HG03342 (cell line): ENCODE measurements around the gene TM9SF3.
"Not testable (repeated sequence)": the region's sequence is repeated elsewhere in the genome, so short reads cannot be mapped to it uniquely, and the experiment has no call there.

ENCODE experiments used
- ATAC-seq: cut with Tn5 transposase; IDR thresholded peaks from one replicate; pipeline ENCODE4 v1.9.1; 2021; ENCODE audit warnings: mild to moderate bottlenecking, moderate library complexity; ENCODE audit not compliant: unreplicated experiment

Gene TM9SF3

DNA sequence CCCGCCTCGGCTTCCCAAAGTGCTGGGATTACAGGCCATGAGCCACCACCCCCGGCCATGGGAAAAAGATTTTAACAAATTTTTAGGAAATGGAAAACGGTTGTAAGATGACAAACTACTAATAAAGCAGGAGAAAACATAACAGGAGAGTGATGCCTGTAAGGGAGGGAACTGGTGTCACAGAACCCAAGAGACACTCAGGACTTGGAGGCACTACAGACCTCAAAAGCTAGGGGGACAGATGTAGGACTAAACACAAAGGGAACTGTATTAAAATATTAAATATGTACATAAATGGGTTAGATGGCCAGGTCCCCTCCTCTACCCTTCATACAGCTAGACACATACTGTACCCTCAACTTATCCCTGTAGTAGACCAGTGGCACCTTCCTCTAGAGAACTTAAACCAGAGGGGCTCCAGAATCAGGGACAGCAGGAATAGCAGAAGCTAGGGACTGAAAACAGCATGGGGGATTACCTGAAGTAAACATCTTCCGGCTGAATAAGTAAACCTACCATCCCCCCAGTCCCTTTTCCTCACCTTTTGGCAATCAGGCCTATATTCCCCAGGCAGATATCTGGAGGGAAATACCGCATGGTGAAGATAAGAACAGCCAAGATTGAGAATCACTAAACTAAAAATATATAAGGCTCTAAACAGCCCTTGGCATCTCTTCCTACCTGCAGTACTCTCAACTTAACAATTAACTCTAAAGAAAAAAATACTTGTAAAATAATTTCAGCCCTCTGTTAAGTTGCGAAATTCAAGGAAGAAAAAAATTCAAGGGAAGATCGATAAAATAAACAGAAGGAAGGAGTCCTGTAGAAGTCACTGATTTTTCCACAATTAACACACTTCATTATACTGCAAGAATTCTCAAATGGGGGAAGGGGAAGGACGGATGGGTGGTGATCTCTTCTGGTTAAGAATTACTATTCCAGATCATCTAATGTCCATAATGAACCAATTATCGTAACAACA is 15.5 kb downstream of the TM9SF3 start:
- ATAC-seq, result no peak

DNA sequence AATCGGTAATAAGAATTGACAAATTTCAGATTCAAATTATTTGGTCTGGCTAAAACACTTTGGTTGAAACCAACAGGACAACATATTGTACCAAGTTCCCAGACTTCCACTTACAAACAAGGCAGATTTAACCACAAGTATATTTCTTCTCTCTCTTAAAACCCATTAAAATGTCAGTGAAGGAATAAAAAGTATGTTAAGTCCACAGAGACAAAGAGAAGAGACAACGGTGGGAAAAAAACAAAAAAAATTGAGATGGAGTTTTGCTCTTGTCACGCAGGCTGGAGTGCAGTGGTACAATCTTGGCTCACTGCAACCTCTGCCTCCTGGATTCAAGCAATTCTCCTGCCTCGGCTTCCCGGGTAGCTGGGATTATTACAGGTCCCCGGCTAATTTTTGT is 16.3 kb downstream of the TM9SF3 start:
- no peak for ATAC-seq

- ATAC-seq, result no peak
Observed at GRCh38 chr10:96568402-96568801, 18.4 kb downstream of the TM9SF3 start.

GRCh38 chr10:96565774-96566173 is 21.0 kb downstream of the TM9SF3 start:
- no peak for ATAC-seq

DNA sequence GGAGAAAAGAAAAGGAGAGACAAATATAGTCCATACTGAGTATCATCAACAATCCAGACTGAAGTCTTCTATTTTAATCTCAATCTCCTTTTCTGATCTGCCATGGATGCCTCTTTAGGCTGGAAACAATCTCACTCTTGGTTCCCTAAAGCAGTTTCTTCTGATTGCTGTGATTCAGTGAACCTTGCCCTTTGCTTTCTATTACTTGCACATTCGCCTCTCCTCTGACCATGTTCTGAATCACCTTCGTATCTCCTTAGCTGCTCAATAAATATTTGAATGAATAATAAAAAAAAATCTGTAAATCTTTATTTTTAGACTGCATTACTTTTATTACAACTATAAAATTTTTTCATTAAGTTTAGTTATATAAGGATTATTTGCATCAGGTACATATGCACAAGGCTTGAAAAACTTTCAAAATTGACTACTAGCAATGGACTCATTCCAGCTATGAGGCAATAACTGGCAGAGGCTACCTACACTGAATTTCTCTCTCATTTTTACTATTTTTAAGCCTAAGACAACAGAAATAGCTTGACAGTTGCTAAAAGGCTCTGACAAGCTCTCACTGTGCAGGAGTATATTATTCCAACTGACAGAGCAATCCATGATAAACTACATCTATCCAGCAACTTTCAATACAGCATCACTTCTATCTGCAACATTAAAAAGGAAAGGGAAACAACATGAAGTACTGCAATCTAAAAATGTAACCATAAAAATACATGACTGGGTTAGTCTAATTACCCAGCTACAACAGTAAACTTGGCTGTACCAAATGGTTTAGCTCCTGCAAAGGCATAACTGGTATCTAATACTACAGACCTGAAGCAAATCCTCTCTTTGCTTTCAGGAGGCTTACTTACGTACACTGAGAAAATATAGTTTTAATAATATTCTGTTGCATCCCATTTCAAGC is 25.6 kb downstream of the TM9SF3 start:
- no peak for ATAC-seq

- ATAC-seq, result no peak
Observed at GRCh38 chr10:96560489-96560888, 26.3 kb downstream of the TM9SF3 start.

DNA sequence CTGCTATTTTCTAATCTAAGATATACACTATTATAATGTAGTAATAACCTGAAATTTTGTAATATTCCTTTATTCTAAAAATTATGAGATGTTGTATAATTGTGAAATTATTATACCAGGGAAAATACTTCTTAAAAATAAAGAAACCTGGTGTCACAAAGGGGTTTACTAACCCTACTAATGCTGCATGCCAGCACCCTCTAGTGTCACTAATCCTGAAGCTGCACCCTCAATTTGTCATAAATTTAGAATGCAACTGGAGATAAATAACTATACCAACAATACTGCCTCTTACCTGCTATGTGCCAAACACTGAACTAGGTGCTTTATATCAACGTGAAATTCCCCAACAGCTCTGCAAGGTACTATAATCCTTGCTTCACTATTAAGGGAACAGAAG is 30.8 kb downstream of the TM9SF3 start:
- ATAC-seq, result no peak

GRCh38 chr10:96555330-96555729 is 31.5 kb downstream of the TM9SF3 start:
- no peak for ATAC-seq

- no peak for ATAC-seq
Observed at GRCh38 chr10:96548589-96548988, 38.2 kb downstream of the TM9SF3 start.

DNA sequence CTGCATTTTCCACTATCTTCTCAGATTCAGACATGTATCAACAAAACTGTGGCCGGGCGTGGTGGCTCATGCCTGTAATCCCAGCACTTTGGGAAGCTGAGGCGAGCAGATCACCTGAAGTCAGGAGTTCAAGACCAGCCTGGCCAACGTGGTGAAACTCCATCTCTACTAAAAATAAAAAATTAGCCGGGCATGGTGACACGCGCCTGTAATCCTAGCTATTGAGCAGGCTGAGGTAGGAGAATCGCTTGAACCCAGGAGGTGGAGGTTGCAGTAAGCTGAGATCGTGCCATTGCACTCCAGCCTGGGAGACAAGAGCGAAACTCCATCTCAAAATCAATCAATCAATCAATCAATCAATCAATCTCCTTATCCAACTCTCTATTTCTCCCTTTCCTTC is 41.3 kb downstream of the TM9SF3 start:
- not testable (repeated sequence) for ATAC-seq

DNA sequence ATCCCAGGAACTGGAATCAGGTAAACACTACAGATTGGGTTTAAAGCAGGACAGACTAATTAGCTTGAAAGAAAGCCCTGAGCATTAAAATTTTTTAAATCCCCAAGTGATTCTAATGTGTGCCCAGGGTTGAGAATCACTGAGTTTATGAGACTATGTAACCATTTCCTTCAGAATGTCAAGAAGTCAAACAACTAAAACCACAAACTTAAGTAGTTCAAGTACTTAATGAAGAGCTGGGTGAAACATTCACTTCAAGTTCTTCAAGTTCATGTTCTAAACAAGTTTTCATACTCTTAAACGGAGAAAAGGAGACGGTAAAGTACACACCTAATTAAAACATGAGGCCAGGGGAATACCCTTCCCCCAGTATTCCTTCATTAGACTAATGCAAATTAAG is 44.9 kb downstream of the TM9SF3 start:
- ATAC-seq, result no peak

DNA sequence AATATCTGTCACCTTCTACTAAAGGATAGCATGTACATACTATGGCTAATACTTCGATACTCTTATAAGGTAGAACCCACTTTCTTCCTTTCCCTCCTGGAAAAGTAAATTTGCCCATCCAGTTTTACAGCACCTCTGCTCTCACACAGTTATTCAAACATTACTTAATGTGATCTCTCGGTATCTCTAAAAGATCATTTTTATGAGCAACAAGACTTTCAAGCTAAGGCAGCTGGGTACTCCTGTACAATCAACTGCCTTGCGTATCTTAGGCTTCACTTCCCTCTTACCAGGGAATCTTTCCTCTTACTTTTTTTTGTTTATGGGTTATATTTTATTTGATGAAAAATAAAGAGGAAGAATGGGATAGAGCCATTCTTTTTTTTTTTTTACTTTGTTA is 46.6 kb downstream of the TM9SF3 start:
- no peak for ATAC-seq

DNA sequence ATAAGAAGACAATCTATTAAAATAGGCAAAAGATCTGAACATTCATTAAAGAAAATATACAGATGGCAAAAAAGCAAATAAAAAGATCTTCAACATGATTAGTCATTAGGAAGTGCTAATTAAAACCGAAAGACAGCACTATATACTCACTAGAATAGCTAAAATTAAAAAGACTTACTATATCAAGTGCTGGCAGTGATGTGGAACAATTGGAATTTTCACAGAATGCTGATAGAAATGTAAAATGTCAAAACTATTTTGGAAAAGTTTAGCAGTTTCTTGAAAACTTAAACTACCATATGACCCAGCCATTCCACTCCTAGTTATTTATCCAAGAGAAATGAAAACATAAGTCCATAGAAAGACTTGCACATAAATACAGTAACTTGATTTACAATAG is 48.1 kb downstream of the TM9SF3 start:
- ATAC-seq, result no peak

GRCh38 chr10:96536129-96536528 is 50.7 kb downstream of the TM9SF3 start:
- no peak for ATAC-seq

DNA sequence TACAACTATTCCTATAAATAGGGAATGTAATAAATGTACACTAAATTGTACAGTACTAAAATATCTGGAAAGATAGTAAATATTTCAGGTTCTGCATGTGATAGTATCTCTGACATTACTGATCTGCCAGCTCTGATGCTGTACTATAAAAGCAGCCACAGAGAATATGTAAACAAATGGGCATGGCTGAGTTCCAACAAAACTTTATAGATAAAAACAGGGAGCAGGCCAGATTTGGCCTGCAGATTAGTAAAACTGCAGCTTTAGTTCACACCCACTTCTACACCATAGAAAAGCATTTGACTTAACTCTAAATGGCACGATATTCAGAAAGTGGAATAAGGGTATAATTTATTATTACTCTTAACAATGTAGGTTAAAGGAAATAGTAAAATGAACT is 54.3 kb downstream of the TM9SF3 start:
- ATAC-seq, result no peak

DNA sequence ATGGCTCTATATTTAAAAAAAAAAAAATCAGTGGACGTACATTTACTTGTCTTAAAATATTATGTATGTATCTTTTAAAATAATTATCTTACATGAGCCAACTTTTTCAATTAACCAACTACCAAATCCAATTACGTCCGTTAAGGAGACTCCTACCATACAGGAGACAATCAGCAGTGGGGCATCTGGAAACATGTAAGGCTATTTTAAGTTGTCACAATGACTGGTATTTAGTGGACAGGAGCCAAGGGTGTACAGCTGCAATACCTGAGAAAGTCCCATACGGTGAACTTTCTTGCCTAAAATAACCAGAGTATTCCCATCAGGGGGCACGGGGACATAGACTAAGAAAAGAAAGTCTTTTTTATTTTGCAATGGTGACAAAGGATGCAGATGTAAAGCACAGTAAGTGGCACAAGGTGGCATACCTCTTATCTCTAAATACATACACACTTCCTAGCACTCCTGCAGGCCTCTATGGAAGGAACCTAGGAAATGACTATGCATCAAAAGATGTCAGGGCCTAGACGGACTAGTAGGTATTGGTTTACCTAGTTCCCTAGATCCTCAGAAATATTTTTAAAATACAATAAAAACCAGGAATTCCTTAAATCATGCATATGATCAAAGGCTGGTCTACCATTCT is 57.1 kb downstream of the TM9SF3 start:
- ATAC-seq, result no peak

DNA sequence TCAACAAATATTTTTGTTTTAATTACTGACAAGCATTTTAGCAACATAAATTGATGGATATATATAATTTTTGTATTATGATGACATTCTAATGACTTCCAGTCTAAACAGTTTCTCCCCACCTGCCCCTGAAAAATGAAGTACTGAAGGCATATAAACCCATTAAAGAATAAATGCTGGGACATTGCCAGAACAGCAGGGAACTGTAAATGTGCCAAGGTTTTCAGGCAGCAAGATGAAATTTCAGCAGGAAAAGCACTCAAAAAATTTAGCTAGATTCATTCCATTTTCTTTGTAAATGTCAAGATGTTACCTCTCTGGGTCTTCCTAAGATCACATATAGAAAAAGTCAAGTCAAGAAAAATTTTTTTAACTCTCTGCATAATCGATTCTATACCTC is 62.1 kb downstream of the TM9SF3 start:
- no peak for ATAC-seq

DNA sequence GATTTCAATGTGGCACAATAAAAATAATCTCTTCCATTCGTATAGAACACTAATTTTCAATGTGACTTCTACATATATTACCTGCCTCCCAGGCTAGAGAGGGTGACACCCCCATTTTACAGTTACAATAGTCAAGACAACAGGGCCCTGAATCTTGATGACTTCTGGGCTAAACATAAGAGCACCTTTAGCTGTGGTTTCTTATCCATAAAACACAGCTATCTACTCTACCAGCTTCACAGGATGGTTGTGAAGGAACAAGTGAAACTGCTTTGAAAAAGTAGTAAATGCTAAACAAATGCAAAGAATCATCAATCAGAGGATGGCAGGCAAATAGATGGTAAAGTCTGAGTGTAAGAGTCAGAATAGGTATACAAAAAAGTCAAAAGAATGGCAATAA is 69.5 kb downstream of the TM9SF3 start:
- ATAC-seq, result no peak

- no peak for ATAC-seq
Observed at GRCh38 chr10:96516337-96516736, 70.5 kb downstream of the TM9SF3 start.

DNA sequence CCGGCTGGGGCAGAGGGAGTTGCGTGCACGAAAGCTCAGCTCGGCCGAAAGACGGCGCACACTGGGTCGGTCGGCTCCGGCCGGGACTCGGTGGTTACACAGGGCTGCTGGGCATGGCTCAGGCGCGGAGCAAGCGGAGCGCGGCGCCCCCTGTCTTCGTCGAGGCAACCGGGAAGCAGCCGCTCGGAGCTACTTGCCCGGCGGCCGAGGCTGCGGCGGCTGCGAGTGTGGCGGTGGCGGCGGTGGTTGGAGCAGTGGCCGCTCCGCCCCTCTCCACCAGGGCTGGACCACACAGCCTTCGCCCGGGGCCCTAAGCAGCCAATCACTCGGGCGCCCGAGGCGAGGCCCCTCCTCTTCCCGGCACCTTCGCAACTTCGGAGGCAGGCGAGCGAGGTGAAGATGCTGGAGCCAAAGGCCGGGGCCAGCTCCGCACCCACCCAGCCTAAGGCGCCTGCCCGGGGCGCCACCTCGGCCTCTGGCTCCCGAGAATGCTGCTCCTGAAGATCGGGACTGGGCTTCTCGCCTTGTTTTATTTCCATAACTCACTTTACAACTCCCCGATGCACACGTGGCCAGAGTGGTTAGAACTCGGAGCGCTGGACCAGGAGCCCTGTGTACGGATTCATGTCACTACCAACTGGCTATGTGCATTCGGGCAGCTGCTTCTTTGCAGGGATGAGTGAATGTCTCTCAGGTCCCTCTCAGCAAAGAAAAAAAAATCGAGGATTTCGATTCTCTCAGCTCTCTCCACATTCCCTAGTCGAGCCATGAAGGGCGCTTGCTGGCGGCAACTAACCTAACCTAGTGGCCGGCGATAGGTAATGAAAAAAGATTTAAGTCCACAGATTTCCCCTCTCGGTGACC is 72.9 kb downstream of the TM9SF3 start, which contains the start of gene TLL2:
TLL2 (minus strand) TSS at position 229 of the 864 bp plus-strand sequence. CDS start 241 bp downstream, outside the sequence.
- peak; percentile 70 for ATAC-seq
